IgD-negative memory B cell (primary cell): ENCODE data around the gene ERCC2. TPM values are rescaled to one million over a fixed set of nuclear protein-coding genes. Genes with fewer than 3 reads are reported as not detected.

ENCODE experiments used
- polyA plus RNA-seq: library from polyadenylated mRNA; unstranded; fragments of 300-500 nt; fragmentation: Illumina TruSeq; gene quantifications from one replicate; pipeline ENCODE4 v1.2.3, GENCODE V29; 2021

The ERCC2 gene
- polyA plus RNA-seq, 1 donor from 2014 or later, result 6.6 TPM

Other genes with a start within 250 kb of the ERCC2 start
- gene NKPD1, start 209.6 kb downstream of the ERCC2 start, polyA plus RNA-seq, result not detected
- 158 TPM for gene TRAPPC6A, start 192.3 kb downstream of the ERCC2 start, polyA plus RNA-seq
- gene BLOC1S3, start 191.8 kb downstream of the ERCC2 start, polyA plus RNA-seq, result 16.2 TPM
- gene EXOC3L2, start 125.2 kb downstream of the ERCC2 start, polyA plus RNA-seq, result not detected
- 0.58 TPM for gene MARK4, start 119.3 kb downstream of the ERCC2 start, polyA plus RNA-seq
- gene CKM, start 47.7 kb downstream of the ERCC2 start, polyA plus RNA-seq, result not detected
- not detected for gene KLC3, start 29.8 kb downstream of the ERCC2 start, polyA plus RNA-seq
- 1.6 TPM for gene PPP1R13L, start 34.5 kb upstream of the ERCC2 start, polyA plus RNA-seq
- gene POLR1G, start 36.1 kb upstream of the ERCC2 start, polyA plus RNA-seq, result 2.2 TPM
- 50.2 TPM for gene ERCC1, start 53.3 kb upstream of the ERCC2 start, polyA plus RNA-seq
- gene FOSB, start 97.4 kb upstream of the ERCC2 start, polyA plus RNA-seq, result 48.1 TPM
- 0.71 TPM for gene RTN2, start 126.5 kb upstream of the ERCC2 start, polyA plus RNA-seq
- 4.0 TPM for gene PPM1N, start 127.9 kb upstream of the ERCC2 start, polyA plus RNA-seq
- gene VASP, start 136.9 kb upstream of the ERCC2 start, polyA plus RNA-seq, result 111 TPM
- gene OPA3, start 214.2 kb upstream of the ERCC2 start, polyA plus RNA-seq, result 19.9 TPM
- gene GPR4, start 231.6 kb upstream of the ERCC2 start, polyA plus RNA-seq, result not detected